OCI-LY3 (cell line): ENCODE results near the gene DDO.

Experiments
- EZH2phosphoT487 ChIP-seq: fragments of 200-600 bp; shearing (Covaris generic); IDR thresholded peaks from 2 replicates; pipeline ENCODE4 v1.6.1; 2018; ENCODE audit warnings: antibody characterized with exemption, mixed run types, low read depth
- TF ChIP-seq, protein P1 (sequence below): fragments of 200-600, 300-600 bp; sonication (generic); IDR thresholded peaks from 2 replicates; pipeline ENCODE4 v1.5.1; 2014; ENCODE audit warnings: antibody characterized with exemption, low read length, low read depth

DNA sequence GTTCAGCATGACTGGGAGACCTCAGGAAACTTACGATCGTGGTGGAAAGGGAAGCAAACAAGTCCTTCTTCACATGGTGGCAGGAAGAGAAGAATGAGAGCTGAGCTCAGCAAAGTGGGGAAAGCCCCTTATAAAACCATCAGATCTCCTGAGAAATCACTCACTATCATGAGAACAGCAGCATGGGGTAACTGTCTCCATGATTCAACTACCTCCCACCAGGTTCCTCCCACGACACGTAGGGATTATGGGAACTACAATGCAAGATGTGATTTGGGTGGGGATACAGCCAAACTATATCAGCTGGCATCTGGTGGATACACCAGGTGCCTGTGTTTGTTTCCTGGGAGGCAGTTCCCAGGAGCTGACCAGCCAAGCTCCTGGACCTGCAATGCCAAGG is 4.9 kb downstream of the DDO start:
- TF ChIP-seq, protein P1, sequence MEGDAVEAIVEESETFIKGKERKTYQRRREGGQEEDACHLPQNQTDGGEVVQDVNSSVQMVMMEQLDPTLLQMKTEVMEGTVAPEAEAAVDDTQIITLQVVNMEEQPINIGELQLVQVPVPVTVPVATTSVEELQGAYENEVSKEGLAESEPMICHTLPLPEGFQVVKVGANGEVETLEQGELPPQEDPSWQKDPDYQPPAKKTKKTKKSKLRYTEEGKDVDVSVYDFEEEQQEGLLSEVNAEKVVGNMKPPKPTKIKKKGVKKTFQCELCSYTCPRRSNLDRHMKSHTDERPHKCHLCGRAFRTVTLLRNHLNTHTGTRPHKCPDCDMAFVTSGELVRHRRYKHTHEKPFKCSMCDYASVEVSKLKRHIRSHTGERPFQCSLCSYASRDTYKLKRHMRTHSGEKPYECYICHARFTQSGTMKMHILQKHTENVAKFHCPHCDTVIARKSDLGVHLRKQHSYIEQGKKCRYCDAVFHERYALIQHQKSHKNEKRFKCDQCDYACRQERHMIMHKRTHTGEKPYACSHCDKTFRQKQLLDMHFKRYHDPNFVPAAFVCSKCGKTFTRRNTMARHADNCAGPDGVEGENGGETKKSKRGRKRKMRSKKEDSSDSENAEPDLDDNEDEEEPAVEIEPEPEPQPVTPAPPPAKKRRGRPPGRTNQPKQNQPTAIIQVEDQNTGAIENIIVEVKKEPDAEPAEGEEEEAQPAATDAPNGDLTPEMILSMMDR, result no peak
- TF ChIP-seq EZH2phosphoT487, result no peak
